ENCODE measurements around the gene TM9SF2.
"Not testable (repeated sequence)": the region's sequence is repeated elsewhere in the genome, so short reads cannot be mapped to it uniquely, and the experiment has no call there.

The TM9SF2 gene

DNA sequence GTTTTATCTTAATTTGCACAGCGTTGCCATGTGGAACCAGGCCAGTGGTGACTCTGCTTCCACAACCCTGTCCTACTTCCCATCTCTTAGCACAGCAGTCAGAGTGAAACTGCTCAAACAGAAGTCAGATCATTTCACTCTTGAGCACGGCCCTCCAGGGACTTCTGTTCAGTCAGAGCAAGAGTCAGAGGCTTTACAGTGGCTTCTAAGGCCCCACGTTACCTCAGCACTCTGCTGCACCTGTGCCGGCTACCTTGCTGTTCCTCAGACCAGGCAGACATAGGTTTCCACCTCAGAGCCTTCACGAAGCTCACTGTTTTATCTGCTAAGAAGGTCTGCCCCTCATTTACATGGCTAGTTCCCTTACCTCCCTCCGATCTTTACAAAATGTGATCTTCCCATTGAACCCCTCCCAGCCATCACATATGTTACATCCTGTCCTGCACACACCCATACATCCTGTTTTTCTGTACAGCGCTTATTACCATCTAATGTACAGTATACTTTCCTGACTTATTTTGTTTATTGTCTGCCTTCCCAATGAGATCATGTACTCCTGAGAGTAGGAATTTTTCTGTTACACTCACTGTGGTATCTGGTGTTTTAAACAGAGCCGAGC lies 41.6 kb downstream of the TM9SF2 start:
- DNase-seq (ENCODE audit: low spot score) = no peak

DNA sequence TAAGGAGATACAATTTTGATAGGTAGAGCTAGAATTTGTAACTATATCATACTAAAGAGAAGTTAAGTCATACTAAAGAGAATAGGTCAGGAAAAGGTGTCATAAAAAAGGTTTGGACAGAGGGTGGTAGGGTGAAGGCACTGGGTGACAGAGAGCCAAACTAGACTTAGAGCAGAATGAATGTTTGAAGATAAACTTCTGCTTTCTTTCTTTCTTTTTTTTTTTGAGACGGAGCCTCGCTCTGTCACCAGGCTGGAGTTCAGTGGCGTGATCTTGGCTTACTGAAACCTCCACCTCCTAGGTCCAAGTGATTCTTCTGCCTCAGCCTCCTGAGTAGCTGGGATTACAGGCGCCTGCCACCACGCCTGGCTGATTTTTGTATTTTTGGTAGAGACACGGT lies 44.1 kb downstream of the TM9SF2 start:
- DNase-seq (ENCODE audit: low spot score) = no peak

DNA sequence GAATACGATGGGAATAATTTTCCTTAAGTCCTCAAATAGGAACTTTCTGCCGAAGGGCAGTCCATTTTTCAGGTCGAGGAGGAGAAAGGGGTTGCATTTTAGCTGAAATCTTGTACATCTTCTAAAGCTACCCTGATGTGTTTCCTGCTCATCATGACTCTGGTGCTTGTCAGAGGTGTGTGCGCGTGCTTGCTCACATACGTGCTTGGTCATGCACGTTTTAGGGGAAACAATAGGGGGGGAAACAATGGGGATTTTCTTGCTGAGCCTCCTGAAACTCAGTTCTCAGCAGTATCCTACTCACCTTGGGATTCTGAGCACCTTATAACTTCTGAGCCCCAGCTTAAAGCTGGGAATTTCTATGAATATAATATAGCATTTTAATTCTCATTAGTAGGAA lies 44.7 kb downstream of the TM9SF2 start:
- no peak for DNase-seq (ENCODE audit: low spot score)

DNA sequence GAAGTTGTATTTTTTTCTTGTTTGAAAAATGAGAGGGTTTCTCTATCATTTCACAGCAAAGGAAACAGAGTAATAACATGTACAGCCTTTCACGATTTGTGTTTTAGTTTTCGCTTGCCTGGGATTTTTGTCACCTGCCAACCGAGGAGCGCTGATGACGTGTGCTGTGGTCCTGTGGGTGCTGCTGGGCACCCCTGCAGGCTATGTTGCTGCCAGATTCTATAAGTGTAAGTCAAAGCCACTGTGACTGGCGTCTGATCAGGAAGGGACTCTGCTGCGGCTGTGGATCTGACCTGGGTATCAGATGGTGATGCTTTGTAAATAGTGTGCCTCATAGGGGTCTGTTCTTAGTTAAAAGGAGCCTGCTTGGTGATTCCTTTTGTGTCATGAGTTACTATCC lies 45.6 kb downstream of the TM9SF2 start:
- DNase-seq (ENCODE audit: low spot score) = no peak

DNA sequence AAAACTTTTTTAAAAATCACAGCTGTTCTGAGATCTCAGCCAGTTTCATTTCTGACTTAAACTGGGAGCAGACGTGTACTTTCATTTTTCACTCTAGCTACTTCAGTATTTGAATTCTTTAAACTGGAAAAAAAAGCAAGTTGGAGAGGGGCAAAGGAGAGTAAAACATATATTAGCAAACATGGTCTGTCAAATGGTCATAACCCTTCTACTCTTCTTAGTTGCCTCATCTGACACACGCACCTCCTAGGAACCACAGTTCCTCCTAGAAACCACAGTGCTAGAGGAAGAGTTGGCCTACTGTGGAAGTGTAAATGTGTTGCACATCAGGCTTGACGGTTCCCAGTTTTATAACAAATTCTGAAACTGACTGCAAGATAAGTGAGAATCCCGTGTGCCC lies 47.2 kb downstream of the TM9SF2 start:
- DNase-seq (ENCODE audit: low spot score) = no peak

DNA sequence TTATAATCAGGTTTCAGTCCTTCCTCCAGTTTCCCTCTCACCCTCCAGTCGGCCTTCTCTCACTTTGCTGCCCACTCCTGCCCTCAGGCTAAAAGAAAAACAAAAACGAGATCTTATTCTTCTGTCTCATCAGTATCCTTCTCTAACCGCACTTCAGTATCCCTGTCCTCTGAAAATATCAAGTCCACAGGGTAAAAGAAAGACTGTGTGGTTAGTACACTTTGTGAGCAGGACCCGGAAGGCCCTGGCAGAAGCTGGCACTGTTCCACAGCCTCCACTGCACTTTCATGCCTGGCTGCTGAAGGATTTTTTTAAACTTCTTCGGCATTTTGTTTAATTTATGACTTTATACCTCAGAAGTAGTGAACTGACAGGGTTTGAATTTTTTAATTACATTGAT lies 51.8 kb downstream of the TM9SF2 start:
- DNase-seq (ENCODE audit: low spot score) = no peak

DNA sequence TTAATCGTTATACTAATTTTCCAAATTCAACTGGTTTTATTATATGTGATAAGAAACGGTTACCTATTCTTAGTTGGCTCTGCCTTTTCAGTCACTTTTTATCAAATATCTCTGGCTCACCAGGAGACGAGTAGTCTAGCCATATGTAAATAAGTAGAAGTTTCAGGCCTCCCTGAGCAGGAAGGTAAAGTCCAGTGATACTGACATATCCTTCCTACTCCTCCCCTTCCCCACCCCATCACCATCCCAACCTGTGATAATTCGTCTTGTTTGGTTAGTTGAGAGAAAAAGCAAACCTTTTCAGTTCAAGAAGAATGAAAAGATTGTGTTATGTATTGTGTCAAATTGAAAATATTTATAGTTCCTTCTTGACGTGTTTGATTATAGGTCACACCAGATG lies 53.9 kb downstream of the TM9SF2 start:
- no peak for DNase-seq (ENCODE audit: low spot score)

DNA sequence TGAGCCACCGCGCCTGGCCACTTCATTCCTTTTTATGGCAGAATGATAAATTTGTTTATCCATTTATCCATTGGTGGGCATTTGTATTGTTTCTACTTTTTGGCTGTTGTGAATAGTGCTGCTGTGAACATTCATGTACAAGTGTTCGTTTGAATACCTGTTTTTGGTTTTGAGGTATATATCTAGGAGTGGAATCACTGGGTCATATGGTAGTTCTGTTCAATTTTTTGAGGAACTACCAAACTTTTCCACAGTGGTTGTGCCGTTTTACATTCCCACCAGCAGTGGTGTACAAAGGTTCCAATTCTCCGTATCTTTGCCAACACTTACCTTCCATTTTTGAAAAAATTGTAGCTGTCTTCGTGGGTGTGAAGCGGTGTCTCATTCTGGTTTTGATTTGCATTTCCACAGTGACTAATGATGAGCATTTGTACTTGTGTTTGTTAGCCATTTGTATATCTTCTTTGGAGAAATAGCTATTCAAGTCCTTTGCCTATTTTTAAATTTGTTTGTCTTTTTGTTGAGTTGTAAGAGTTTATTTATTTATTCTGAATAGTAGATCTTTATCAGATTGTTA lies 55.7 kb downstream of the TM9SF2 start:
- DNase-seq (ENCODE audit: low spot score) = no peak

DNA sequence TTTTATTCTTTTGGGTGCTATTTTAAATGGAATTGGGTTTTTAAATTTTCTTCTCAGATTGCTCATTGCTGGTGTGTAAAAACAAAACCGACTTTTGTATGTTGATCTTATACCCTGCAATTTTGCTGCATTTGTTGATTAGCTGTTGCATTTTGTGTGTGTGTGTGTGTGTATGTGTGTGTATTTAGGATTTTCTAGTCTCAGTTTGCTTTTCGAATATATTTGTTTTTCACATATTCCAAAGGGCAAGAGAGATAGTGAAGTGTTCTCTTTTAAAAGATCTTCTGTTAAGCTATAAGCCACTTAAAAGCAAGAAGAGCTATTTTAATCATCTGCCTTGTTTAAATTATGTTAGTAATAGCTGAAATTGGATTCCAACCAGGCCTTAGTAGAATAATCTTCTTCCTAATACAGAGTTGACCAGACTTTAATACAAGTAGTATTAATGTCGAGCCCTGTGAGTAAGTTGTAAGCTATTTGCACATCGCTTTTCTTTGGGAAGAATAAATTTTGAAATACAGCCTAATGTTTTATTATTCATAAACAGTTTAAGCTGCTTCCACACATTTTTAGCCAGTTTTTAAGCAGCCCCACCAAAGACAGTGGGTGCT lies 57.4 kb downstream of the TM9SF2 start:
- DNase-seq (ENCODE audit: low spot score) = no peak

DNA sequence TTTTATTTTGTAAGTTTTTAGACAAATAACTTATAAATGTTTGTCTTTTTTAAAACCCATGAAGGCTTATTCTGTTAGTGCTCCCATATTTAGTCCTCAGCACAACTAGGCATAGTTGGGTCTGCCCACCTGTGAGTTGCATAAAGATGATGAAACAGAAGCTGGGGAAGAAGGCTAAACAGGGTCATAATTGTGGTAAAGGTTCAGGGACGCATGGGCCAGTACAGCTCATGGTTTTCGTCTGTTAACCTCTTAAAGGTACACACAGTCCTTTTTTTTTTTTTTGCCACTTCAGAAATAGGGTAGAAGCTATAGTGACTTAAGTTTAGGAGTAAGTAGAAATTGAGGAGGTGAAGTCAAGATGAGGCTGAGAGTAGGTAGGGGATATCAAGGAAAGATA lies 58.3 kb downstream of the TM9SF2 start:
- peak; percentile 60 for DNase-seq (ENCODE audit: low spot score)

DNA sequence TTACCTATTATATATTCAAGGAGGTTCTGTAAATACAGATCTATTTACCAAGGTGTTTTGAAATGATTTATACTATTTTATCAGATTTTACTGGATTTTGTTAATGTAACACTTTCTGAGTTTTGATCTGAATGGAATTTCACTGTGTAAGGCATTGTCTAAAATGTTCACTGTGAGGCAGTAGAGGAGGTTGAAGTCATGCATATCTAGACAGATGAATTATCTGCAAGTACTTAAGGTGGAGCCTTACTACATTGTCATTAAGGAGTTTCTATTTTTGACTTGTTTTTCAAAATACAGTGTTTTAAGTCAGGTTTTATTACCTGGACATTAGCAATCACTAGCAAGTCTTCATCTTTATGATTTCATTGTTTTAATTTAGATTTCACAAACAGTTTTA lies 62.1 kb downstream of the TM9SF2 start:
- DNase-seq (ENCODE audit: low spot score) = no peak

DNA sequence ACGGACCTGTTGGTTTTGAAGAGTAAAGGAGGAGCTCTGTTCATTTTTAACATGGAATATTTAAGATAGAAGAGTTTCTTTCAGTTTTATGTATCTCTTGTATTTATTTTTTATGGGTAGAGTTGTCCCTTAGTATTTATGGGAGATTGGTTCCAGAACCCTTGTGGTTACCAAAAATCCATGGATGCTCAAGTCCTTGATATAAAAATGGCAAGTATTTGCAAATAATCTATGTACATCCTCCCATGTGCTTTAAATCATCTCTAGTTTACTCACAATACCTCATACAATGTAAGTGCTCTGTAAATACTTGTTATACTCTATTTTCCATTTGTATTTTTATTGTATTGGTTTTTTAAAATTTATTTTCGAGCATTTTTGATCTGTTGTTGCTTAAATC lies 63.1 kb downstream of the TM9SF2 start:
- DNase-seq (ENCODE audit: low spot score) = no peak

DNA sequence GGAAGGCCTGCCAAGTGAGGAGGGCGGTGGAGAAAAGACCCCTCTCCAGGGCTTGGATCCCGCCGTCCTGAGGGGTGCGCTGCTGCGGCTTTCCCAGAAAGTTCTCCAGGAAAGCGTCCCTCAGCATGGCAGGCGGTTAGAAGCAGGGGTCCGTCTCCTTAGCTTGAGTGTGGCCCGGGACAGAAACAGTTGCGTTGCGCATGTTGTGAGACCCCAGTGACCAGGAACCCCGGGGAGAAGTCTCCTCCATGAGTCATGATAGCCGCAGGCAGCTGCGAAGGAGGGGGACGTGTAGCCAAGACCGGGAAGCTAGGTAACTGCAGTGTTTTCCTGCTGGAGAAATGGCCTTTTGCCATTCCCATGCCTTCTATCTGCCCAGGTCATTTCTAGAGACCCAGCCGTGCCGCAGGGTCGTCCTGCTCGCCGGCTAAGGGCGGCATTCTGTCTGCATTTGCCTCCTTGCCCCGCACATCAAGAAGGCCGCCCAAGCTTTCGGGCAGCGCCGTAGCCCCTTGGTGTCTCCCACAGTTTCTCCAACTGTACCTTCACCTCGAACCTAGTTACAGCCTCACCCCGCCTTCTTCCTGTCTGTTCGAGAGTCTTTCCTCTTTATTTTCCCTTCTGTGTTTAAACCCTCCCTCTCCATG lies 64.3 kb downstream of the TM9SF2 start:
- DNase-seq (ENCODE audit: low spot score) = no peak

DNA sequence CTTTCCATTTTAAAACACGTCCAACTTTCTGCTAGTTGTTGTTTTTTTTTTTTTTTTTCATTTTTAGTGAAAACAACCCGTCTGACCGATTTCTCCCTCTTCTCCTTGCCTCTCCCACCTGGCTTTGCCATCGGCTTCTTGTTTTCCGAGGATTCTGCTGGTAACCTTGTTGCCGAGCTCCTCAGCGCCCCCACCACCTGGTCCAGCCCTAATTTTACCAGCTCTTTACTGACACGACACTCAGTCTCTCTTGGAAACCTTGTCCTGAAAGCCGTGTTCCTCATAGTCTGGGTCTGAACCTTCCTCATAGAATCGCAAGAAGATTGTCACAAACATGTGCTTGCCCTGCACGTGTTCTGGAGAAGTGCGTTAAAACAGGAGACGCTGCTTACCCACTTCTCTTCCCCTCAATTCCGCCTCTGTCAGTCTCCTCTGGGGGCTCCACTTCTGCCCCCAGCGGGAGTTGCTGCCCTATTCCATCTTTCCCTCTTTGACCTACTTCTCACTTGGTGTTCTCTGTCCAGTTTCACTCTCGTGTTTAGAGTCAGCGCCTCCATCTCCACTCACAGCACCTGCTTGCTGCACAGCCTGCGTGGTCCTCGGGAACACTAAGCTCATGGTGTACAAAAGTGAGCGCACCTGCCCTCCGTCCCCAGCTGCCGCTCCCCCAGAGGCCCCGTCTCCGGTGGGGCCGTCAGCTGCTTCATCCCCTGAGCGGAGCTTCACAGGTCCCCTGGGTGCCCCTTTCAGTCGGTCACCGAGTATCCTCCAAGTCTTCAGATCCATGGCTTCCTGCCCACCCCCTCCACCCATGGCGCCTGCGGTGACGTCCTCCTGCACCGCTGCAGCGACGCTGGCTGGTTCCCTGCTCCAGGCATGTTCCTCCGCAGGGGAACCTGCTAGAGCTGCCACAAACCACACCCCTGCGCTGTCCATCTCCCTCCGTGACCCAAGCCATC lies 65.1 kb downstream of the TM9SF2 start:
- no peak for DNase-seq (ENCODE audit: low spot score)

DNA sequence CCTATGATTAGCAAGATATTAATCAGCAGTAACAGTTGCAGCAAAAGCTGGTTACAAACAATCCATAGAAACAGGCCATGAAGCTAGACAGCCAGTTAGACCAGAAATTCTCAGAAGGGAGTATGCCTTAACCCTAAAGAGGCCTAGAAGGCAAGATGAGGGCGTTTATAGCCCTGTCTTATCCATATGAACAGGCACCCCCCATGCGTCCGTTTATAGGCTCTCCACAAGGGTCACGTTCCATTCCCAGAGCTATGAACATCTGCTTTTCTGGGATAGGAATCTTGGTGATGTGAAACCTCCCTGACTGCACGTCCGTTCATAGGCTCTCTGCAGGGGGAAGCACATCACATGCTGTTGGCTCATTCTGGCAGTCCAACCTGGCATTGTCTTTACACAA lies 67.6 kb downstream of the TM9SF2 start:
- DNase-seq (ENCODE audit: low spot score) = not testable (repeated sequence)

DNA sequence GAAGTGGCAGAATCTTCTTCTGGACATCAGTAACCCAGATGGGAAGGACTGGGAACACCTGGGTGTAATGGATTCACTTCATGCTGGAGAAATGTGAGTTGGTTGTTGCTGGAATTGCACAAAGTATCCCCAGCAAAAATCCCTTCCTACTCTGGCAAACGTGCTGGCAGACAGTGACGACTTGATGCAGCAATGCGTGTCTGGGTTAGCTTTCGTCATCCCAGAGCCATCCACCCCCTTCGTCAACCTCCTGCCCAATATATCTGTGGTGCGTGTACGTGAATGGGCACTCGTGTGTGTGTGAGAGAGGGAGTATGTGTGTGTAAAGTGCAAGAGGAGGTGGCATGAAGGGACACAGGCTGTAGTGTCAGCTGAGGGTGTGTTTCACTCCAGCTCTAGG lies 70.9 kb downstream of the TM9SF2 start:
- DNase-seq (ENCODE audit: low spot score) = no peak

DNA sequence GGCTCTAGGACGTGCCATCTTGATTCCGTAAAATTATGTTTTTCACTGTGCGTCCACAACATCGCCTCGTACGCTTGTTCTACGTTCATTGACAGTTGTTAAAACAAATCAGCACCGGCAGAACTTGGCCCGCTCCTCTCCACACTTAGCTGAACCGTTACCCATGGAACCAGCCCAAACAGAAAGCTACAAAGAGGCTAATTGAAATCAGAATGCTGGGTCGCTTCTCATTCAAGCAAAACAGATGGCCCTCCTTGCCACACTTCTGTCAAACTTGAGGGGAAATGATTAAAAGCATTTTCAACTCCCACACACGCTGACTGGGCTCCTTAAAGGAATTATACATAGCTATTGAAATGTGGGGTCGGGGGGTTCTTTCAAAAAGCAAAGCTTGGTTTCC lies 71.6 kb downstream of the TM9SF2 start:
- no peak for DNase-seq (ENCODE audit: low spot score)

DNA sequence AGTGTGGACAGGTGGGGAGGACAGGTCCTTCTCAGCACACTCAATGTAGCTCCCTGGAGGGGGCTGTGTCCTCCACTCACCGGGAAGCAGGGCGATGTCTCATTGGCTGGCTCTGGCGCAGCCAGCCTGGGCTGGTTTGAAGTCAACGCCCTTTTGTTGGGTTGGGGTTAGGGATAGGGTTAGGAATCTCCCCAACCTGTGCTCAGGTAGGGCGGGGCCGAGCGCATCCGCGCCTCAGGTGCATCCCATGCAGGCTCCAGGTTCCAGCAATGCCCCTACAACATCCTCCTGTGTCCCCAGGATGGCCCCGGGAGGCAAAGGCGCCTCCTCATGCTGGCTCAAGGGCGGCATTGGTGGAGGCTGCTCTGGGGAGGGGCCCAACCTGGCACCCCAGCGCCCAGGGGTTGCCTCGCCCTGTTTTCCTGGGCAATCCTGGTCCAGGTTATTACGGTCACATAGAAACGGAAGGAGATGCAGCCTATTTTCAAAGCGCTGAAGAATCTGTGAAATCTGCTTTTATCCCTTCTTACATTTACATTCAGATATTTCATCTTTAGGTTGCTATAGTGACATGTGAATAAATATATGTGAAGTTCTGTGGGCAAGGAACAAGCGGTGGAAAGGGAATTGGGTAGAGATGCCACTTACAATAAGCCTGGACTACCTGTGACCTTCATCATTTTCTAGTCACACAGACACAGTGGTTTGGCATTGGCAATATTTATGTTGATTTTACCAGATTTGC lies 74.3 kb downstream of the TM9SF2 start:
- DNase-seq (ENCODE audit: low spot score) = no peak

DNA sequence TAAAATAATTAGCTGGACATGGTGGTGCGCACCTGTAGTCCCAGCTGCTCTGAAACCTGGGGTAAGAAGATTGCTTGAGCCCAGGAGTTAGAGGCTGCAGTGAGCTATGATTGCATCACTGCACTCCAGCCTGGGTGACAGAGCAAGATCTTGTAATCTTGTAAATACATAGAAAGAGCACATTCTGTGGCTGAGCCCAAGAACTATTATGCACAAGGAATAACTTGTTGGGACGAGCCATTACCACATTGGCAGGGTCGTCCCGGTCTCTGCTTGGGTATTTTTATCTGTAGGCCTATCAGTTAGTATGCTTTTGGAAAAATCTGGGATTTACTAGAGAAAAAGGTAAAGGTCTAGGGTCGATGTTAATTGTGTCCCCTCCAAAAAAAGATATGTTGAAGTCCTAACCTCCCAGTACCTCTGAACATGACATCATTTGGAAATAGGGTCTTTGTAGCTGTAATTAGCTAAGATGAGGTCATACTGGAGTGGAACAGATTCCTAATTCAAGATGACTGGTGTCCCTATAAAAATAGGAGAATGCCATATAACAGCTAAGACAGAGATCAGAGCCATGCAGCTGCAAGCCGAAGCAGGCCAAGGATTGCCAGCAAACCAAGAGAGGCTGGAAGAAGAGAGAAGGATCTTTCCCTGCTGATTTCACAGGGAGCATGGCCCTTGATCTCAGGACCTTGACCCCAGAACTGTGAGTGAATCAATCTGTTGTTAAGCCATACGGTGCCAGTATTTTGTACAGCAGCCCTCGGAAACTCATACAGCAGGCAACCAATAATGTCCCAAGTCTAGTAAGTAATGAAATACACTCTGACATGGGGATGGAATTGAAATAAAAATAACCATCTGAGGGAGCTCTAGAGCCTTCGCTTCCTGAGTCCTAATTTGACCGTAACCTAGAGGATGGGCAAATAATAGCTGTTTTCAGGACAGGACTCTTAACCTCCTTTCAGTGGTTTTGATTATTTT lies 77.0 kb downstream of the TM9SF2 start:
- no peak for DNase-seq (ENCODE audit: low spot score)

DNA sequence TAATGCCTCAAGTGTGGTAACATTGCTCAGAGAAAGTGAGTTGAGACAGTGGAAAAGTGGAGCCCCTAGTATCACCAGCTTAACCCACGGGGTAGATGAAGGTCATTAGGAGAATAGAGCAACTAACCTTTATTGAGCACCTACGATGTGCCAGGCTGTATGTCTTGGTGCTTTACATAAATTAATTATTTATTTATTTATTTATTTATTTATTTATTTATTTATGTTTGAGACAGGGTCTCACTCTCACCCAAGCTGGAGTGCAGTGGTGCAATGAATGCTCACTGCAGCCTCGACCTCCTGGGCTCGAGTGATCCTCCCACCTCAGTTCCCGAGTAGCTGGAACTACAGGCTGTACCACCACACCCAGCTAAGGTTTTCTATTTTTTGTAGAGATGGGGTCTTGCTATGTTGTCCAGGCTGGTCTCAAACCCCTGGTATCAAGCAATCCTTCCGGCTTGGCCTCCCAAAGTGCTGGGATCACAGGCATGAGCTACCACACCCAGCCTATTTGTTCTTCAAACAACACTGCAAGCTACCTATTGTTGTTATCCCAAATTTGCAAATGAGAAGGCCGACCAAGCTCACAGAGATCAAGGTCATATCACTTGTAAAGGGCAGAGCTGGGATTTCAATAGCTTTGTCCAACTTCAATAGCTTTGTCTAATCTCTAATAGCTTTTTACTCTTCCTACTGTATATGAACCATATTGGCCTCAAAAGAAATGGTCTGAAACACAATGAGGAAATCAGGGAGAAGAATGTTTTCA lies 79.4 kb downstream of the TM9SF2 start:
- no peak for DNase-seq (ENCODE audit: low spot score)

Measured in HuH-7.5 (cell line).